ENCODE measurements around the gene CYTIP. TPM values are rescaled to one million over a fixed set of nuclear protein-coding genes. Genes with fewer than 3 reads are reported as not detected.

The CYTIP gene
- polyA plus RNA-seq, 2 of the 4 experiments (the other 2 are of a cell fraction): 0.34 TPM; not detected in 1

GRCh38 chr2:157443090-157443489 lies 799 bp downstream of the CYTIP start:
- DNase-seq (ENCODE audit: low read depth in 1 of 2, low spot score in 1 of 2): no peak
- Histone ChIP-seq H3K4me3 (no peak overlapping the region), H3K27ac (no peak overlapping the region), H3K4me1 (no peaks in the 10 kb centered on the region), H3K9me3 (no peaks in the 10 kb centered on the region), H3K4me2 (no peak overlapping the region)
- TF ChIP-seq HMGXB4 (CRISPR knock-in tag; IDR thresholded peaks at IDR 0.05; ENCODE audit: borderline replicate concordance): no peak
- FAIRE-seq: no peak
- POLR2A ChIA-PET: no interaction called here
- CTCF ChIA-PET: no interaction called here
- no peak for ATAC-seq

- TF ChIP-seq CEBPB (IDR thresholded peaks at IDR 0.05): no peak
- TF ChIP-seq PBX3 (IDR thresholded peaks at IDR 0.05): no peak
- no peak for TF ChIP-seq HDAC2 (IDR thresholded peaks at IDR 0.05)
- no peak for TF ChIP-seq HEYL (CRISPR knock-in tag; IDR thresholded peaks at IDR 0.05)
- no peak for TF ChIP-seq CBX8 (IDR thresholded peaks at IDR 0.05)
- no peak for TF ChIP-seq KDM5A (IDR thresholded peaks at IDR 0.05)
- no peak for TF ChIP-seq HOXB13 (CRISPR knock-in tag; IDR thresholded peaks at IDR 0.05; ENCODE audit: low read depth)
- TF ChIP-seq BHLHE40 (IDR thresholded peaks at IDR 0.05; ENCODE audit: low read depth, low read length): no peak
- TF ChIP-seq BCL3 (IDR thresholded peaks at IDR 0.05): no peak
- TF ChIP-seq ZFP36 (IDR thresholded peaks at IDR 0.05; ENCODE audit: borderline replicate concordance, partially characterized antibody): no peak
- no peak for TF ChIP-seq SMC3 (IDR thresholded peaks at IDR 0.05)
- no peak for TF ChIP-seq POLR2AphosphoS2 (conservative IDR thresholded peaks at IDR 0.05; ENCODE audit: low read length)
- TF ChIP-seq NPAS2 (CRISPR knock-in tag; IDR thresholded peaks at IDR 0.05; ENCODE audit: borderline replicate concordance): no peak
- no peak for TF ChIP-seq HES2 (IDR thresholded peaks at IDR 0.05)
- no peak for TF ChIP-seq EHMT2 (IDR thresholded peaks at IDR 0.05; ENCODE audit: low read depth)
- TF ChIP-seq RAD21 (conservative IDR thresholded peaks at IDR 0.05 in 1 of 2, IDR thresholded peaks at IDR 0.05 in 1 of 2): no peak
- no peak for TF ChIP-seq HOXA7 (CRISPR knock-in tag; IDR thresholded peaks at IDR 0.05)
- TF ChIP-seq RARB (CRISPR knock-in tag; IDR thresholded peaks at IDR 0.05): no peak
- no peak for TF ChIP-seq RFX5 (IDR thresholded peaks at IDR 0.05)
- no peak for TF ChIP-seq NFE2L2 (conservative IDR thresholded peaks at IDR 0.05; ENCODE audit: low read length)
- Histone ChIP-seq H3K27ac (no peak overlapping the region), H3K9me3 (no peaks in the 10 kb centered on the region), H3K4me2 (no peak overlapping the region), H3K4me1 (no peaks in the 10 kb centered on the region), H3K4me3 (no peak overlapping the region)
- ATAC-seq (no peak), DNase-seq (ENCODE audit: low read depth in 1 of 2, low spot score in 1 of 2) (no peak), FAIRE-seq (no peak)
- ChIA-PET CTCF (no interaction called here), POLR2A (no interaction called here)
- WGBS (ENCODE audit: missing lambda C conversion rate): 39% methylated on average over 5 of the region's 5 CpGs
These were observed 1.3 kb downstream of the CYTIP start for GRCh38 chr2:157442636-157443035.

- DNase-seq (ENCODE audit: low read depth in 1 of 2, low spot score in 1 of 2): no peak
- FAIRE-seq: no peak
- Histone ChIP-seq H3K4me3 (no peak overlapping the region), H3K4me1 (no peaks in the 10 kb centered on the region), H3K9me3 (no peaks in the 10 kb centered on the region), H3K27ac (no peak overlapping the region), H3K4me2 (no peak overlapping the region)
- TF ChIP-seq RARB (CRISPR knock-in tag; IDR thresholded peaks at IDR 0.05): no peak
- no peak for TF ChIP-seq TP53 (CRISPR knock-in tag; IDR thresholded peaks at IDR 0.05)
- TF ChIP-seq RNF2 (IDR thresholded peaks at IDR 0.05; ENCODE audit: borderline replicate concordance, low read depth): no peak
- no peak for TF ChIP-seq ZFP36 (IDR thresholded peaks at IDR 0.05; ENCODE audit: borderline replicate concordance, partially characterized antibody)
- TF ChIP-seq CHD2 (IDR thresholded peaks at IDR 0.05; ENCODE audit: low read length, partially characterized antibody): no peak
- CTCF ChIA-PET: interaction anchor here (1.6 kb wide), 1 partner anchor 16 kb away, joined by 5 read pairs; no protein-coding TSS in a partner anchor
- WGBS (ENCODE audit: missing lambda C conversion rate): 36% methylated on average over 2 of the region's 2 CpGs
- ATAC-seq: no peak
- POLR2A ChIA-PET: no interaction called here
These were observed 1.7 kb downstream of the CYTIP start for GRCh38 chr2:157442191-157442590.

Measured in A549 (cell line).